Bronchial epithelial cell (primary cell): ENCODE results near the gene CYP46A1. TPM values are rescaled to one million over a fixed set of nuclear protein-coding genes. Genes with fewer than 3 reads are reported as not detected.

Experiments used
- DNase-seq: peaks from one replicate; pipeline ENCODE4 v3.0.0-alpha.2; 2010; ENCODE audit warnings: low read depth
- FAIRE-seq: peaks from 2 replicates; lab custom pipeline; 2011; peaks lifted over from hg19 to GRCh38; lab: Jason Lieb, UNC
- H3K27me3 ChIP-seq: 2 replicates; pipeline ENCODE4 v1.5.1; 2011; ENCODE audit warnings: low read length; ENCODE audit not compliant: control insufficient read depth, insufficient read depth
- H3K36me3 ChIP-seq: 2 replicates; pipeline ENCODE4 v1.5.1; 2011; ENCODE audit warnings: low read length; ENCODE audit not compliant: control insufficient read depth, insufficient read depth
- H3K4me3 ChIP-seq: 2 replicates; pipeline ENCODE4 v1.5.1; 2011; ENCODE audit warnings: mild to moderate bottlenecking, low read depth, low read length, control low read depth
- CTCF ChIP-seq: IDR thresholded peaks from 2 replicates; pipeline ENCODE4 v1.5.1; 2011; ENCODE audit warnings: mild to moderate bottlenecking, moderate library complexity, low read length, control low read depth, inconsistent platforms; ENCODE audit not compliant: insufficient read depth, severe bottlenecking
- total RNA-seq: library from RNA; depleted of rRNA; stranded (reverse); fragments of >200 nt; gene quantifications from 2 replicates; pipeline ENCODE4 v1.2.1, GENCODE V29; 2014

CYP46A1 gene
- total RNA-seq, 1 donor from 2014 or later = not detected

GRCh38 chr14:99648027-99648784 is 35.9 kb upstream of the CYP46A1 start:
- FAIRE-seq (peak; percentile 92), DNase-seq (no peak)
- no peak for TF ChIP-seq CTCF
- Histone ChIP-seq H3K36me3 (no peaks in the 10 kb centered on the region), H3K4me3 (no peak overlapping the region), H3K27me3 (peaks cover 2% of the 10 kb centered on the region)

- Histone ChIP-seq H3K36me3 (no peaks in the 10 kb centered on the region), H3K27me3 (peaks cover 2% of the 10 kb centered on the region), H3K4me3 (no peak overlapping the region)
- no peak for TF ChIP-seq CTCF
- FAIRE-seq (no peak), DNase-seq (peak; percentile 18)
Measured at GRCh38 chr14:99649219-99649618, 34.9 kb upstream of the CYP46A1 start.

GRCh38 chr14:99649643-99650042 is 34.5 kb upstream of the CYP46A1 start:
- DNase-seq = no peak
- Histone ChIP-seq H3K4me3 (no peak overlapping the region), H3K27me3 (no peaks in the 10 kb centered on the region), H3K36me3 (no peaks in the 10 kb centered on the region)
- no peak for FAIRE-seq
- TF ChIP-seq CTCF = no peak

- DNase-seq (no peak), FAIRE-seq (no peak)
- no peak for TF ChIP-seq CTCF
- Histone ChIP-seq H3K27me3 (no peaks in the 10 kb centered on the region), H3K4me3 (no peak overlapping the region), H3K36me3 (no peaks in the 10 kb centered on the region)
Measured at GRCh38 chr14:99650189-99650588, 33.9 kb upstream of the CYP46A1 start.

- no peaks in the 10 kb centered on the region for H3K36me3 ChIP-seq
- H3K4me3 ChIP-seq = no peak overlapping the region
- DNase-seq (no peak), FAIRE-seq (no peak)
- TF ChIP-seq CTCF = no peak
- H3K27me3 ChIP-seq = peaks cover 7% of the 10 kb centered on the region
Measured at GRCh38 chr14:99651953-99652746, 31.9 kb upstream of the CYP46A1 start.
